H9 (cell line): ENCODE data around the gene C1QTNF7. TPM values are rescaled to one million over a fixed set of nuclear protein-coding genes. Genes with fewer than 3 reads are reported as not detected.

Experiments
- DNase-seq: peaks from one replicate; pipeline ENCODE4 v3.0.0-alpha.2; 2017
- H2AFZ ChIP-seq: one replicate; pipeline ENCODE4 v1.6.1; 2013; ENCODE audit warnings: mild to moderate bottlenecking, low read length, control low read depth, moderate library complexity
- H2AK5ac ChIP-seq: 2 replicates; pipeline ENCODE4 v1.6.1; 2013; ENCODE audit warnings: low read length, control low read depth, mixed read lengths; ENCODE audit not compliant: insufficient read length
- H2BK120ac ChIP-seq: one replicate; pipeline ENCODE4 v1.6.1; 2013; ENCODE audit warnings: low read depth, mild to moderate bottlenecking, low read length, control low read depth, inconsistent platforms; ENCODE audit not compliant: poor library complexity, severe bottlenecking
- H2BK12ac ChIP-seq: 2 replicates; pipeline ENCODE4 v1.6.1; 2013; ENCODE audit warnings: low read length, control low read depth, mixed read lengths, low read depth; ENCODE audit not compliant: insufficient read length
- H2BK15ac ChIP-seq: 2 replicates; pipeline ENCODE4 v1.6.1; 2013; ENCODE audit warnings: low read depth, low read length, control low read depth
- H2BK20ac ChIP-seq: one replicate; pipeline ENCODE4 v1.6.1; 2013; ENCODE audit warnings: low read depth, mild to moderate bottlenecking, low read length, control low read depth, inconsistent platforms; ENCODE audit not compliant: poor library complexity, severe bottlenecking
- H2BK5ac ChIP-seq: 2 replicates; pipeline ENCODE4 v1.6.1; 2013; ENCODE audit warnings: low read length, control low read depth, mixed read lengths; ENCODE audit not compliant: insufficient read length
- H3K14ac ChIP-seq: 2 replicates; pipeline ENCODE4 v1.6.1; 2013; ENCODE audit warnings: low read length, control low read depth; ENCODE audit not compliant: insufficient read depth
- H3K18ac ChIP-seq: 2 replicates; pipeline ENCODE4 v1.6.1; 2013; ENCODE audit warnings: low read depth, mild to moderate bottlenecking, mixed read lengths, low read length, control low read depth; ENCODE audit not compliant: insufficient read length
- H3K23ac ChIP-seq: 2 replicates; pipeline ENCODE4 v1.6.1; 2013; ENCODE audit warnings: low read length, control low read depth, mixed read lengths, low read depth; ENCODE audit not compliant: insufficient read length
- H3K23me2 ChIP-seq: 2 replicates; pipeline ENCODE4 v1.6.1; 2013; ENCODE audit warnings: low read depth, mild to moderate bottlenecking, mixed read lengths, low read length, control low read depth; ENCODE audit not compliant: insufficient read length, poor library complexity, severe bottlenecking
- H3K27ac ChIP-seq: 2 replicates; pipeline ENCODE4 v1.5.1; 2013; ENCODE audit warnings: low read length, control low read depth, mixed read lengths, low read depth; ENCODE audit not compliant: insufficient read length
- H3K27me3 ChIP-seq: 2 replicates; pipeline ENCODE4 v1.6.1; 2013; ENCODE audit warnings: low read length, control low read depth, inconsistent platforms; ENCODE audit not compliant: insufficient read depth
- H3K4ac ChIP-seq: 2 replicates; pipeline ENCODE4 v1.6.1; 2013; ENCODE audit warnings: low read depth, mild to moderate bottlenecking, control low read depth, inconsistent platforms, low read length, moderate library complexity
- H3K4me1 ChIP-seq: 2 replicates; pipeline ENCODE4 v1.6.1; 2013; ENCODE audit warnings: low read length, control low read depth, inconsistent platforms; ENCODE audit not compliant: insufficient read depth
- H3K4me2 ChIP-seq: 2 replicates; pipeline ENCODE4 v1.6.1; 2013; ENCODE audit warnings: low read length, control low read depth, mixed read lengths; ENCODE audit not compliant: insufficient read length, insufficient read depth
- H3K56ac ChIP-seq: 2 replicates; pipeline ENCODE4 v1.6.1; 2013; ENCODE audit warnings: low read depth, mild to moderate bottlenecking, mixed read lengths, low read length, control low read depth; ENCODE audit not compliant: insufficient read length
- H3K79me1 ChIP-seq: 2 replicates; pipeline ENCODE4 v1.6.1; 2013; ENCODE audit warnings: low read depth, mild to moderate bottlenecking, moderate library complexity, low read length, control low read depth, inconsistent platforms; ENCODE audit not compliant: insufficient read depth, poor library complexity, severe bottlenecking
- H3K79me2 ChIP-seq: 2 replicates; pipeline ENCODE4 v1.6.1; 2013; ENCODE audit warnings: low read length, control low read depth, inconsistent platforms; ENCODE audit not compliant: insufficient read depth
- H3K9ac ChIP-seq: 2 replicates; pipeline ENCODE4 v1.6.1; 2013; ENCODE audit warnings: low read length, control low read depth, mixed read lengths; ENCODE audit not compliant: insufficient read length; ENCODE audit errors: extremely low read depth
- H3K9me3 ChIP-seq: one replicate; pipeline ENCODE4 v1.6.1; 2013; ENCODE audit warnings: low read depth, low read length, inconsistent platforms; ENCODE audit not compliant: control insufficient read depth
- H3T11ph ChIP-seq: one replicate; pipeline ENCODE4 v1.6.1; 2013; ENCODE audit warnings: mild to moderate bottlenecking, low read length, control low read depth, inconsistent platforms
- H4K20me1 ChIP-seq: one replicate; pipeline ENCODE4 v1.6.1; 2013; ENCODE audit not compliant: control insufficient read depth, insufficient read length, insufficient read depth
- H4K5ac ChIP-seq: 2 replicates; pipeline ENCODE4 v1.6.1; 2013; ENCODE audit warnings: low read depth, mild to moderate bottlenecking, mixed read lengths, low read length, control low read depth; ENCODE audit not compliant: insufficient read length
- H4K8ac ChIP-seq: replicated peaks from 2 replicates; pipeline ENCODE4 v1.6.1; 2013; ENCODE audit warnings: low read length, control low read depth, mixed read lengths, low read depth; ENCODE audit not compliant: insufficient read length
- H4K91ac ChIP-seq: 2 replicates; pipeline ENCODE4 v1.6.1; 2013; ENCODE audit warnings: low read depth, mild to moderate bottlenecking, moderate library complexity, mixed read lengths, low read length, control low read depth; ENCODE audit not compliant: insufficient read length
- H3K27ac Mint-ChIP-seq, 3 experiments: 2 replicates in 2 of 3; 3 replicates in 1 of 3; pipeline ENCODE4 v1.8.0; 2020 to 2021; ENCODE audit warnings: mixed read lengths in 3 of 3, mild to moderate bottlenecking in 1 of 3, moderate library complexity in 1 of 3
- H3K27me3 Mint-ChIP-seq: 2 replicates; pipeline ENCODE4 v1.8.0; 2021; ENCODE audit warnings: low read depth, mild to moderate bottlenecking, moderate library complexity, mixed read lengths
- H3K36me3 Mint-ChIP-seq, 3 experiments: 2 replicates in 2 of 3; 3 replicates in 1 of 3; pipeline ENCODE4 v1.8.0; 2020 to 2021; ENCODE audit warnings: low read depth in 3 of 3, mixed read lengths in 3 of 3; ENCODE audit not compliant: insufficient read depth in 1 of 3
- H3K4me1 Mint-ChIP-seq, 2 experiments: 2 replicates each; pipeline ENCODE4 v1.8.0; 2020; ENCODE audit warnings: mixed read lengths in 2 of 2
- H3K4me3 Mint-ChIP-seq, 2 experiments: 2 replicates in 1 of 2; 3 replicates in 1 of 2; pipeline ENCODE4 v1.8.0; 2020 to 2021; ENCODE audit warnings: mild to moderate bottlenecking in 2 of 2, mixed read lengths in 2 of 2, moderate library complexity in 1 of 2
- H3K9me3 Mint-ChIP-seq, 2 experiments: 2 replicates in 1 of 2; 3 replicates in 1 of 2; pipeline ENCODE4 v1.8.0; 2020; ENCODE audit warnings: mild to moderate bottlenecking in 2 of 2, mixed read lengths in 2 of 2, moderate library complexity in 1 of 2
- WGBS: extraction: QIAGEN DNeasy Blood & Tissue Kit; methylation state at CpG from one replicate; pipeline ENCODE4 v1.1.7; 2013; ENCODE audit warnings: missing lambda C conversion rate, low lambda C conversion rate, mixed read lengths; ENCODE audit not compliant: insufficient read length; ENCODE audit errors: extremely low coverage; 5-methylcytosine and 5-hydroxymethylcytosine counted together
- total RNA-seq: library from RNA; stranded (reverse); gene quantifications from 2 replicates; pipeline ENCODE4 v1.2.1, GENCODE V29; 2021
- TF ChIP-seq, protein P1 (sequence below): fragments of 200-600 bp; sonication (generic); conservative IDR thresholded peaks from 3 replicates; pipeline ENCODE4 v1.8.0; 2021; ENCODE audit warnings: antibody characterized with exemption, mild to moderate bottlenecking

Gene C1QTNF7
- total RNA-seq, 1 experiment from 2014 or later, result not detected

DNA sequence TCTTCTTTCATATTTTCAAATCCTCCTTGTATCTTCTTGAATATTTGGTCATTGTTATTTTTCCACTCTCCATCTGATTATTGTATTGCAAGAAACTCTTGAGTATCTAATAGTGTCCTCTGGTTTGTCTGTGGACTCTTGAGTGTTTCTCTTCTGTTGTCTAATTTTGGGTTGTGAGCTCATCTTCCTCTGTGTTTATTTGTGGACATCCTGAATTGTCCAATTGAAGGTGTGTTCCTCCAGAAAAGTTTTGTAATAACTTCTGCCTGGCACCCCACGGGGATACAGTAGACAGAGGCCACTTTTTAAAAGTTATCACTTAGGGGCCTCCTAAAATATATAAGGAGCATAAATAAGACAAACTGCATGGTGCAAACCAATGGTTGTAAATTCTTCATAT, 38.8 kb downstream of the C1QTNF7 start:
- Mint-ChIP-seq H3K27ac (no peak overlapping the region), H3K4me3 (no peak overlapping the region), H3K9me3 (no peaks in the 10 kb centered on the region; a peak in 1 of 5 replicates), H3K27me3 (no peaks in the 10 kb centered on the region; the same call in 1 of the 2 replicates), H3K4me1 (peaks cover 19 to 22% of the 10 kb centered on the region in 2 experiments), H3K36me3 (no peaks in the 10 kb centered on the region)
- no peak overlapping the region for H3K56ac ChIP-seq
- no peak overlapping the region for H3K27ac ChIP-seq
- no peak overlapping the region for H3K4me2 ChIP-seq
- no peak overlapping the region for H2BK5ac ChIP-seq
- no peaks in the 10 kb centered on the region for H3K27me3 ChIP-seq
- no peaks in the 10 kb centered on the region for H3K79me1 ChIP-seq
- no peak overlapping the region for H2BK12ac ChIP-seq
- no peak overlapping the region for H3K14ac ChIP-seq
- peaks cover 2% of the 10 kb centered on the region for H3K23me2 ChIP-seq
- no peak overlapping the region for H3K18ac ChIP-seq
- no peak overlapping the region for H2BK120ac ChIP-seq
- DNase-seq, result no peak
- H2AK5ac ChIP-seq, result no peak overlapping the region
- no CpG with 5 or more reads among the region's 1 CpG for WGBS
- no peaks in the 10 kb centered on the region for H3K79me2 ChIP-seq
- H3T11ph ChIP-seq, result no peak overlapping the region
- H3K23ac ChIP-seq, result no peak overlapping the region
- no peak overlapping the region for H3K9ac ChIP-seq
- H4K91ac ChIP-seq, result no peak overlapping the region
- no peak overlapping the region for H2BK20ac ChIP-seq
- TF ChIP-seq, protein P1, sequence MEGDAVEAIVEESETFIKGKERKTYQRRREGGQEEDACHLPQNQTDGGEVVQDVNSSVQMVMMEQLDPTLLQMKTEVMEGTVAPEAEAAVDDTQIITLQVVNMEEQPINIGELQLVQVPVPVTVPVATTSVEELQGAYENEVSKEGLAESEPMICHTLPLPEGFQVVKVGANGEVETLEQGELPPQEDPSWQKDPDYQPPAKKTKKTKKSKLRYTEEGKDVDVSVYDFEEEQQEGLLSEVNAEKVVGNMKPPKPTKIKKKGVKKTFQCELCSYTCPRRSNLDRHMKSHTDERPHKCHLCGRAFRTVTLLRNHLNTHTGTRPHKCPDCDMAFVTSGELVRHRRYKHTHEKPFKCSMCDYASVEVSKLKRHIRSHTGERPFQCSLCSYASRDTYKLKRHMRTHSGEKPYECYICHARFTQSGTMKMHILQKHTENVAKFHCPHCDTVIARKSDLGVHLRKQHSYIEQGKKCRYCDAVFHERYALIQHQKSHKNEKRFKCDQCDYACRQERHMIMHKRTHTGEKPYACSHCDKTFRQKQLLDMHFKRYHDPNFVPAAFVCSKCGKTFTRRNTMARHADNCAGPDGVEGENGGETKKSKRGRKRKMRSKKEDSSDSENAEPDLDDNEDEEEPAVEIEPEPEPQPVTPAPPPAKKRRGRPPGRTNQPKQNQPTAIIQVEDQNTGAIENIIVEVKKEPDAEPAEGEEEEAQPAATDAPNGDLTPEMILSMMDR, result no peak
- no peaks in the 10 kb centered on the region for H3K9me3 ChIP-seq
- H3K4ac ChIP-seq, result no peak overlapping the region
- H4K20me1 ChIP-seq, result no peaks in the 10 kb centered on the region
- H2AFZ ChIP-seq, result no peak overlapping the region
- H4K5ac ChIP-seq, result no peak overlapping the region
- H2BK15ac ChIP-seq, result no peak overlapping the region
- no peak overlapping the region for H4K8ac ChIP-seq
- H3K4me1 ChIP-seq, result 0 out of 2 replicates have a peak, but pooled peaks cover 2% of the 10 kb centered on the region
